ENCODE results near the gene SPTLC3.
A peak's percentile ranks its signal among the peaks of the same experiment; 100 is the strongest.

SPTLC3 gene

GRCh38 chr20:12987261-12987660, 21.5 kb upstream of the SPTLC3 start:
- DNase-seq: no peak

GRCh38 chr20:12989586-12990115, 19.1 kb upstream of the SPTLC3 start:
- no peak for DNase-seq

GRCh38 chr20:12997128-12997655, 11.6 kb upstream of the SPTLC3 start:
- no peak for DNase-seq

GRCh38 chr20:12998046-12998445, 10.7 kb upstream of the SPTLC3 start:
- DNase-seq: no peak

GRCh38 chr20:12999201-12999600, 9.6 kb upstream of the SPTLC3 start:
- no peak for DNase-seq

GRCh38 chr20:13002251-13002650, 6.5 kb upstream of the SPTLC3 start:
- DNase-seq: no peak

GRCh38 chr20:13006825-13007224, 1.9 kb upstream of the SPTLC3 start:
- no peak for DNase-seq

GRCh38 chr20:13007596-13007995, 1.2 kb upstream of the SPTLC3 start:
- no peak for DNase-seq

GRCh38 chr20:13009682-13010406, 1.1 kb downstream of the SPTLC3 start:
- no peak for DNase-seq

- DNase-seq: no peak
These were observed 4.1 kb downstream of the SPTLC3 start for GRCh38 chr20:13012886-13013285.

- no peak for DNase-seq
These were observed 4.6 kb downstream of the SPTLC3 start for GRCh38 chr20:13013411-13013810.

GRCh38 chr20:13017235-13017634, 8.5 kb downstream of the SPTLC3 start:
- DNase-seq: no peak

GRCh38 chr20:13017883-13018535, 9.2 kb downstream of the SPTLC3 start:
- DNase-seq: peak; percentile 84

GRCh38 chr20:13021205-13021970, 12.6 kb downstream of the SPTLC3 start:
- DNase-seq: no peak

GRCh38 chr20:13022401-13023155, 13.8 kb downstream of the SPTLC3 start:
- DNase-seq: no peak

GRCh38 chr20:13024596-13024995, 15.8 kb downstream of the SPTLC3 start:
- no peak for DNase-seq

GRCh38 chr20:13025181-13025580, 16.4 kb downstream of the SPTLC3 start:
- DNase-seq: no peak

GRCh38 chr20:13028001-13028400, 19.2 kb downstream of the SPTLC3 start:
- no peak for DNase-seq

- no peak for DNase-seq
These were observed 19.9 kb downstream of the SPTLC3 start for GRCh38 chr20:13028673-13029072.

GRCh38 chr20:13029687-13030375, 21.1 kb downstream of the SPTLC3 start:
- no peak for DNase-seq

GRCh38 chr20:13031751-13032150, 23.0 kb downstream of the SPTLC3 start:
- DNase-seq: no peak

GRCh38 chr20:13034115-13034514, 25.3 kb downstream of the SPTLC3 start:
- no peak for DNase-seq

Measured in NCI-H1417 treated with DMSO at 0.1 percent for 48 hours (cell line).